ENCODE data around the gene TP53TG5.

DNA sequence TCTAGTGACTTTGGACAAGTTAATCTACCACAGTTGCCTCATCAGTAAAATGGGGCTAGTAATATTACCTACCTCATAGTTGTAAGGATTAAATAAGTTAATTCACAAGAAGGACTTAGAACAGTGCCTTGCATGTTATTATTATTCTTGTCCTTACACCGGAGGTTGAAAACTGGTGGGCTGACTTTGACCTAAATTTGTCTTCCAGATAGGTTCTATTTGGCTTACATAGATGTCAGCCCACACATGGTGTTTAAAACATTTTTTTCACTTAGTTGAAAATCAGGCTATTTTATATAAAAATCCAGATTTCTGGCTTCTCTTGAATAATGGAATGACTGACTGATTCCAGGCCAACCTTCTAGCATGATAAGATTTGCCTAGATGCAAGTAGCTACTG is 11.9 kb downstream of the TP53TG5 start:
- TF ChIP-seq, protein P1, sequence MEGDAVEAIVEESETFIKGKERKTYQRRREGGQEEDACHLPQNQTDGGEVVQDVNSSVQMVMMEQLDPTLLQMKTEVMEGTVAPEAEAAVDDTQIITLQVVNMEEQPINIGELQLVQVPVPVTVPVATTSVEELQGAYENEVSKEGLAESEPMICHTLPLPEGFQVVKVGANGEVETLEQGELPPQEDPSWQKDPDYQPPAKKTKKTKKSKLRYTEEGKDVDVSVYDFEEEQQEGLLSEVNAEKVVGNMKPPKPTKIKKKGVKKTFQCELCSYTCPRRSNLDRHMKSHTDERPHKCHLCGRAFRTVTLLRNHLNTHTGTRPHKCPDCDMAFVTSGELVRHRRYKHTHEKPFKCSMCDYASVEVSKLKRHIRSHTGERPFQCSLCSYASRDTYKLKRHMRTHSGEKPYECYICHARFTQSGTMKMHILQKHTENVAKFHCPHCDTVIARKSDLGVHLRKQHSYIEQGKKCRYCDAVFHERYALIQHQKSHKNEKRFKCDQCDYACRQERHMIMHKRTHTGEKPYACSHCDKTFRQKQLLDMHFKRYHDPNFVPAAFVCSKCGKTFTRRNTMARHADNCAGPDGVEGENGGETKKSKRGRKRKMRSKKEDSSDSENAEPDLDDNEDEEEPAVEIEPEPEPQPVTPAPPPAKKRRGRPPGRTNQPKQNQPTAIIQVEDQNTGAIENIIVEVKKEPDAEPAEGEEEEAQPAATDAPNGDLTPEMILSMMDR (IDR thresholded peaks at IDR 0.05; ENCODE audit: low read depth, low read length, poor library complexity, severe bottlenecking) = no peak
- TF ChIP-seq EZH2phosphoT487 (IDR thresholded peaks at IDR 0.05; ENCODE audit: borderline replicate concordance, low read length) = no peak

Data from DOHH2 (cell line).